Measurements from ENCODE around the gene CIT. TPM values are rescaled to one million over a fixed set of nuclear protein-coding genes. Genes with fewer than 3 reads are reported as not detected.
A peak's percentile ranks its signal among the peaks of the same experiment; 100 is the strongest.

Gene CIT
- total and polyA plus RNA-seq, 10 of the 15 experiments (the other 5 are each of a cell fraction or from before 2014, with no cell fraction given), result 1.0 to 38.2 (median 14.9) TPM

DNA sequence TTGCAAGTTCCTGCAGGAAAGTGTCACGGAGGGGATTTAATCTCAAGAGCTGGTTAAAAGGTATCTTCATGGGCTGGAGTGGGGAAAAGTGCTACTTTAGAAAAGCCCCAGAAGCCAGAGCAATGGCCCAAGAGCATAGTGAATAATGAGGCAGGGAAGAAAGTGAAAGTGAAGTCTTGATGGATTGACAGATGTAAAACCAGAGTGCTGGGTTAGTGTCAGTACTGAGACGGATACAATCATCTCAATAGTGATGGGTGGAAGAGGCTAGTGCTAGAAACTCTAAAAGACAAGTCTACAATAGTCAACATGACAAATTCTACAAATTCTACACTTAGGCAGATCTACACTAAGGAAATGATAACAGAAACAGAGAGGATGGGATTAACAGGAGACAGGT is 68.1 kb downstream of the CIT start (continued):
- TF ChIP-seq, protein P1, sequence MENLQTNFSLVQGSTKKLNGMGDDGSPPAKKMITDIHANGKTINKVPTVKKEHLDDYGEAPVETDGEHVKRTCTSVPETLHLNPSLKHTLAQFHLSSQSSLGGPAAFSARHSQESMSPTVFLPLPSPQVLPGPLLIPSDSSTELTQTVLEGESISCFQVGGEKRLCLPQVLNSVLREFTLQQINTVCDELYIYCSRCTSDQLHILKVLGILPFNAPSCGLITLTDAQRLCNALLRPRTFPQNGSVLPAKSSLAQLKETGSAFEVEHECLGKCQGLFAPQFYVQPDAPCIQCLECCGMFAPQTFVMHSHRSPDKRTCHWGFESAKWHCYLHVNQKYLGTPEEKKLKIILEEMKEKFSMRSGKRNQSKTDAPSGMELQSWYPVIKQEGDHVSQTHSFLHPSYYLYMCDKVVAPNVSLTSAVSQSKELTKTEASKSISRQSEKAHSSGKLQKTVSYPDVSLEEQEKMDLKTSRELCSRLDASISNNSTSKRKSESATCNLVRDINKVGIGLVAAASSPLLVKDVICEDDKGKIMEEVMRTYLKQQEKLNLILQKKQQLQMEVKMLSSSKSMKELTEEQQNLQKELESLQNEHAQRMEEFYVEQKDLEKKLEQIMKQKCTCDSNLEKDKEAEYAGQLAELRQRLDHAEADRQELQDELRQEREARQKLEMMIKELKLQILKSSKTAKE (IDR thresholded peaks at IDR 0.05; ENCODE audit: low read depth, poor library complexity, severe bottlenecking), result no peak
- no peak for TF ChIP-seq NFYB (IDR thresholded peaks at IDR 0.05; ENCODE audit: insufficient read depth, low read depth, low read length)
- no peak for TF ChIP-seq HCFC1 (IDR thresholded peaks at IDR 0.05; ENCODE audit: low read length)
- TF ChIP-seq GABPA (IDR thresholded peaks at IDR 0.05; ENCODE audit: low read depth), result no peak
- TF ChIP-seq NFIC (IDR thresholded peaks at IDR 0.05; ENCODE audit: low read depth, low read length), result no peak
- no peak for TF ChIP-seq HDAC6 (IDR thresholded peaks at IDR 0.05; ENCODE audit: unreplicated experiment)
- TF ChIP-seq RUNX3 (IDR thresholded peaks at IDR 0.05; ENCODE audit: low read length), result 0 out of 2 replicates have a peak, but pooled peaks have one; percentile 17
- TF ChIP-seq, protein P2, sequence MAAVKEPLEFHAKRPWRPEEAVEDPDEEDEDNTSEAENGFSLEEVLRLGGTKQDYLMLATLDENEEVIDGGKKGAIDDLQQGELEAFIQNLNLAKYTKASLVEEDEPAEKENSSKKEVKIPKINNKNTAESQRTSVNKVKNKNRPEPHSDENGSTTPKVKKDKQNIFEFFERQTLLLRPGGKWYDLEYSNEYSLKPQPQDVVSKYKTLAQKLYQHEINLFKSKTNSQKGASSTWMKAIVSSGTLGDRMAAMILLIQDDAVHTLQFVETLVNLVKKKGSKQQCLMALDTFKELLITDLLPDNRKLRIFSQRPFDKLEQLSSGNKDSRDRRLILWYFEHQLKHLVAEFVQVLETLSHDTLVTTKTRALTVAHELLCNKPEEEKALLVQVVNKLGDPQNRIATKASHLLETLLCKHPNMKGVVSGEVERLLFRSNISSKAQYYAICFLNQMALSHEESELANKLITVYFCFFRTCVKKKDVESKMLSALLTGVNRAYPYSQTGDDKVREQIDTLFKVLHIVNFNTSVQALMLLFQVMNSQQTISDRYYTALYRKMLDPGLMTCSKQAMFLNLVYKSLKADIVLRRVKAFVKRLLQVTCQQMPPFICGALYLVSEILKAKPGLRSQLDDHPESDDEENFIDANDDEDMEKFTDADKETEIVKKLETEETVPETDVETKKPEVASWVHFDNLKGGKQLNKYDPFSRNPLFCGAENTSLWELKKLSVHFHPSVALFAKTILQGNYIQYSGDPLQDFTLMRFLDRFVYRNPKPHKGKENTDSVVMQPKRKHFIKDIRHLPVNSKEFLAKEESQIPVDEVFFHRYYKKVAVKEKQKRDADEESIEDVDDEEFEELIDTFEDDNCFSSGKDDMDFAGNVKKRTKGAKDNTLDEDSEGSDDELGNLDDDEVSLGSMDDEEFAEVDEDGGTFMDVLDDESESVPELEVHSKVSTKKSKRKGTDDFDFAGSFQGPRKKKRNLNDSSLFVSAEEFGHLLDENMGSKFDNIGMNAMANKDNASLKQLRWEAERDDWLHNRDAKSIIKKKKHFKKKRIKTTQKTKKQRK (IDR thresholded peaks at IDR 0.05; ENCODE audit: low read depth, low read length), result no peak
